Small intestine (tissue), 7 donors: ENCODE measurements around the gene PLS3. TPM values are rescaled to one million over a fixed set of nuclear protein-coding genes. Genes with fewer than 3 reads are reported as not detected.
A peak's percentile ranks its signal among the peaks of the same experiment; 100 is the strongest.

Source experiments
- DNase-seq, 2 donors: peaks; one replicate each; pipeline versions ENCODE4 v3.0.0 to v3.0.0-alpha.2; 2013
- FAIRE-seq: peaks from 2 replicates; lab custom pipeline; 2012; peaks lifted over from hg19 to GRCh38; lab: Jason Lieb, UNC
- H3K27ac ChIP-seq, 3 donors: one replicate each; pipeline ENCODE4 v1.5.1; 2013; ENCODE audit warnings: low read length in 2 of 3, mild to moderate bottlenecking in 2 of 3, control low read depth in 1 of 3, inconsistent platforms in 1 of 3, low read depth in 1 of 3, moderate library complexity in 1 of 3
- H3K27me3 ChIP-seq, 3 donors: one replicate each; pipeline ENCODE4 v1.6.1; 2013; ENCODE audit warnings: low read length in 3 of 3, inconsistent platforms in 1 of 3; ENCODE audit not compliant: control insufficient read depth in 3 of 3, insufficient read depth in 3 of 3
- H3K36me3 ChIP-seq, 3 donors: one replicate each; pipeline ENCODE4 v1.6.1; 2013; ENCODE audit warnings: low read length in 3 of 3, inconsistent platforms in 1 of 3, low read depth in 1 of 3, mild to moderate bottlenecking in 1 of 3, moderate library complexity in 1 of 3; ENCODE audit not compliant: control insufficient read depth in 3 of 3, insufficient read depth in 2 of 3
- H3K4me1 ChIP-seq, 3 donors: one replicate each; pipeline ENCODE4 v1.6.1; 2013; ENCODE audit warnings: low read length in 2 of 3, inconsistent platforms in 1 of 3, low read depth in 1 of 3, mild to moderate bottlenecking in 1 of 3, moderate library complexity in 1 of 3; ENCODE audit not compliant: control insufficient read depth in 3 of 3, insufficient read depth in 2 of 3
- H3K4me3 ChIP-seq, 3 donors: one replicate each; pipeline ENCODE4 v1.5.1; 2013; ENCODE audit warnings: low read length in 3 of 3, control low read depth in 1 of 3, inconsistent platforms in 1 of 3, low read depth in 1 of 3, mild to moderate bottlenecking in 1 of 3, moderate library complexity in 1 of 3
- H3K9me3 ChIP-seq, 2 donors: one replicate each; pipeline ENCODE4 v1.6.1; 2013; ENCODE audit warnings: low read depth in 1 of 2, low read length in 1 of 2; ENCODE audit not compliant: control insufficient read depth in 2 of 2, insufficient read depth in 1 of 2
- whole genome bisulfite sequencing, 3 donors: extraction: QIAGEN DNeasy Blood & Tissue Kit; methylation state at CpG; one replicate each; pipeline ENCODE4 v1.1.7; 2013; 5-methylcytosine and 5-hydroxymethylcytosine counted together
- polyA plus RNA-seq, 4 donors: library from polyadenylated mRNA; stranded (reverse) in 3 of 4; unstranded in 1 of 4; fragments of 200-250 nt in 3 of 4; fragments of 120-200 nt in 1 of 4; gene quantifications; one replicate each; pipeline versions ENCODE4 v1.2.1 to v1.2.3, GENCODE V29; 2013
- donor health status: healthy with polysubstance abuse.
- donor health status: control.
- donor health status: control.
- donor health status: Bipolar disorder and iron deficiency.
- donor health status: healthy.

PLS3 gene
- polyA plus RNA-seq, 4 donors = 8.4 to 44.4 (median 25.6) TPM

- 63 to 77% (median 65%) methylated on average over 4 of the region's 4 CpGs for WGBS, 3 donors
- H3K4me3 ChIP-seq = no peak overlapping the region
- DNase-seq (peak in 1 of 2 donors; percentile 5), FAIRE-seq (no peak)
- H3K27ac ChIP-seq = no peak overlapping the region
- no peaks in the 10 kb centered on the region for H3K9me3 ChIP-seq
- no peaks in the 10 kb centered on the region for H3K4me1 ChIP-seq
- no peaks in the 10 kb centered on the region for H3K36me3 ChIP-seq
- no peaks in the 10 kb centered on the region for H3K27me3 ChIP-seq
These were observed 28.4 kb downstream of the PLS3 start for GRCh38 chrX:115589419-115589818.

DNA sequence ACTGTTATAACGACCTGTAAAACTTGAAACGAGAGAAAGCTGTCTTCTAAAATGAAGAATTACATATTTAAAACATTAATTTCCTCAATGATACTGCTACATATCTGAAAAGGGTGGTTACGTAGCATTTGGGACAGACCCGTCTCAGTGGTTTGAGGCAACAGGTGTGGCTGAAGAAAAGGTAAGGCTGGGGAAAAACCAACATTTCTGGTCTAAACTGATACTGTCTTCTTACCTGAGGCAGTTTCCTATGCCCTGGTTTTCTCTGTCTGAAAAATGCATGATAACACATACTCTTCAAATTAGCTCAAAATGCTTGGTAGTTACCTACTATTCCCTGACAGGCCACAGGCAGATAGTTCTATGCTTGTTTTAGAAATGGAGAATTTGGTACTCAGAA is 30.4 kb downstream of the PLS3 start:
- no peaks in the 10 kb centered on the region for H3K9me3 ChIP-seq
- no peak overlapping the region for H3K4me3 ChIP-seq
- H3K27me3 ChIP-seq = no peaks in the 10 kb centered on the region
- H3K27ac ChIP-seq = no peak overlapping the region
- H3K36me3 ChIP-seq = no peaks in the 10 kb centered on the region
- no peak for DNase-seq
- WGBS, 3 donors = 57 to 87% (median 81%) methylated on average over 4 of the region's 4 CpGs
- FAIRE-seq = no peak
- H3K4me1 ChIP-seq = no peaks in the 10 kb centered on the region

GRCh38 chrX:115591856-115592842 is 31.2 kb downstream of the PLS3 start:
- FAIRE-seq = no peak
- no peak overlapping the region for H3K4me3 ChIP-seq
- WGBS, 3 donors = 34 to 56% (median 40%) methylated on average over 11 of the region's 11 CpGs
- H3K36me3 ChIP-seq = no peaks in the 10 kb centered on the region
- H3K27ac ChIP-seq = no peak overlapping the region
- H3K27me3 ChIP-seq = no peaks in the 10 kb centered on the region
- peak in 1 of 2 donors; percentile 1 for DNase-seq
- no peaks in the 10 kb centered on the region for H3K9me3 ChIP-seq
- no peaks in the 10 kb centered on the region for H3K4me1 ChIP-seq

DNA sequence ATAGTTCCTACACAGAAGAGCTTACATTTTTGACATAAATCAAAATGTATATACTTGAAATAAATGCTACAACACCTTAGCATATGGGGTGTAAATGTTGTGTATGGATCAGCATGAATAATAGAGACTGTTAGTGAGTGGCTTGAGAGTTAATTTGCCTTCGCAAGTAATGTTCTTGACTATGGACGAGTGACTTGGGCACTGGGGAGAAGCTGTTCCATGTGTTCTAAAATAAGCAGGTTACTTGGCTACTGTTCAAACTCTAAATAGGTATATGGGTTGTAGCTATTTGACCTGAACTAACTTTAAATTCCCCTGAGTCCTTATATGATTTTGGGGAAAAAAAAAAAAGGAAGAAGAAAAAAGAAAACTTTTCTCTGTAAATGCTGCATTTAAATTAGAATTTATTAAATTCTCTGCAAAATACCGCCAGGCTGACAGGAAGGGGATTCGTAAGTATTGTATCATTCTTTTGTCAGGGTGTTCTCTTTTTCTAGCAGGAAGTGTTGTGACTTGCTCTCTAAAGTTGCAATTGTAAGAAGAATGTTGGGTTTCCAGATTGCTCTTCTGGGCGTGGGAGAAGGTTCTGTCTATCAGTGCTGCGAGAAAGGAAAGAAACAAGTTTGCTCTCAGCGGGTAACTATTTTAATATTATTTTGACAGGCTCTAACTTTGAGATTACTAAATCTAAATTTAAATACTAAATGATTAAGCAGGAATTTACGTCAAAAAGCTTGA is 32.2 kb downstream of the PLS3 start:
- FAIRE-seq (no peak), DNase-seq (no peak)
- Histone ChIP-seq H3K4me1 (no peaks in the 10 kb centered on the region), H3K36me3 (no peaks in the 10 kb centered on the region), H3K27ac (no peak overlapping the region), H3K4me3 (no peak overlapping the region), H3K27me3 (no peaks in the 10 kb centered on the region), H3K9me3 (no peaks in the 10 kb centered on the region)
- 39 to 63% (median 49%) methylated on average over 8 of the region's 8 CpGs for WGBS, 3 donors

DNA sequence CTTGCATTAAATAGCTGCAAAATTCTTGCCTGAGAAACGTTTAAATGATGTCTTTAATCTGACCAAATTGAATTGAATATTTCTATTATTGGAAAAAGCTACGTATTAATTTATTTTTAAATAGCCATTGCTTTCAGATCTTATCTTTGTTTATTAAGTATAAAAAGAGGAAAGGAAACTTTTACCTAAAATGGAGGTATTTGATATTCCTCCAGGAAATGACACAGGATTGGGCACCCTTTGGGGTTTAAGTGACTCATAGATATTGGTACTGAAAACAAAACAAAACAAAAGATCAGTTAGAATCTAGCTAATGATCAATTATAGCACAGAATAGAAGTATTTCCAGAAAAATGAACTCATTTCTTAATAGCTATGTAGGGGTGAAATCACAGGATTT is 34.1 kb downstream of the PLS3 start:
- FAIRE-seq (no peak), DNase-seq (no peak)
- H3K9me3 ChIP-seq = no peaks in the 10 kb centered on the region
- no peak overlapping the region for H3K4me3 ChIP-seq
- no peak overlapping the region for H3K27ac ChIP-seq
- WGBS, 3 donors = 46 to 65% (median 56%) methylated on average over 2 of the region's 2 CpGs
- no peaks in the 10 kb centered on the region for H3K36me3 ChIP-seq
- H3K4me1 ChIP-seq = no peaks in the 10 kb centered on the region
- no peaks in the 10 kb centered on the region for H3K27me3 ChIP-seq

- WGBS, 3 donors = 65 to 82% (median 66%) methylated on average over 1 of the region's 1 CpG
- Histone ChIP-seq H3K27ac (no peak overlapping the region), H3K36me3 (no peaks in the 10 kb centered on the region), H3K9me3 (no peaks in the 10 kb centered on the region), H3K27me3 (no peaks in the 10 kb centered on the region), H3K4me1 (no peaks in the 10 kb centered on the region), H3K4me3 (no peak overlapping the region)
- DNase-seq = no peak
- no peak for FAIRE-seq
These were observed 37.6 kb downstream of the PLS3 start for GRCh38 chrX:115598556-115598955.

- no peaks in the 10 kb centered on the region for H3K27me3 ChIP-seq
- H3K4me1 ChIP-seq = no peaks in the 10 kb centered on the region
- H3K36me3 ChIP-seq = no peaks in the 10 kb centered on the region
- H3K27ac ChIP-seq = no peak overlapping the region
- no peaks in the 10 kb centered on the region for H3K9me3 ChIP-seq
- DNase-seq = no peak
- H3K4me3 ChIP-seq = no peak overlapping the region
- no peak for FAIRE-seq
These were observed 41.3 kb downstream of the PLS3 start for GRCh38 chrX:115602308-115602707.

DNA sequence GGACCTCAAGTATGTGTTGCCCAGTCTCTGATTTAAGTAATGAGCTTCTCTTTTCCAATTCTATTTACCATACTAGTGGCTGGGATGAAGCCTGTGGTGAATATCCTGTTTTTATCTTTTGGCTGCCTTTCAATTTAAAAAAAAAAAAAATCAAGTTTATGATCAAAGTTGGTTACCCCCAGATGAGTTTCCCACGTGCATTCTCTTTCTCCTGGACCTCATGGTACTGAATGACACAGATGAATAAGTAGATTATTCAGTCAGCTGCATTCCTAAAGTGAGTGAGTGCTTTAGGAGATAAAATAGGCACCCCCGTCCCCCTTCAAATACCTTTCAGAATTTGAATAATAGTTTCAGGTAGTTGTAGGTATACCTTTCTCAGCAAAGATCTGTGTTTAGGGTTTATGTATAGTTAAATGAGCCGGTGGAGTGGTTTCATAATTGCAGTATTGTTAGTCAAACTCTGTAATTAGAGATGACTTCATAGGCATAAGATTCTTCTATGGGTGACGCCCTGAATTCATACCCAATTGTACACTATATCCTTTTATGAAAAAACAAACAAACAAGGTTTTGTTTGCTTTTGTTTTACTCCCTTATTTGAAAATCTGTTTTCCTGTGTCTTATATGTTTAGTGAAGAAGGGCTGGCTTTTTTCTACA is 41.9 kb downstream of the PLS3 start:
- 40 to 58% (median 51%) methylated on average over 4 of the region's 4 CpGs for WGBS, 3 donors
- no peaks in the 10 kb centered on the region for H3K9me3 ChIP-seq
- no peak overlapping the region for H3K4me3 ChIP-seq
- H3K27me3 ChIP-seq = no peaks in the 10 kb centered on the region
- H3K36me3 ChIP-seq = no peaks in the 10 kb centered on the region
- H3K27ac ChIP-seq = no peak overlapping the region
- DNase-seq (no peak), FAIRE-seq (no peak)
- no peaks in the 10 kb centered on the region for H3K4me1 ChIP-seq
